Hippocampal formation (tissue), 2 donors: ENCODE measurements around the gene PLP2.
"Not testable (repeated sequence)": the region's sequence is repeated elsewhere in the genome, so short reads cannot be mapped to it uniquely, and the experiment has no call there.

Experiments used
- DNase-seq, 2 donors: peaks; one replicate each; lab custom pipeline; 2025; lab: John Stamatoyannopoulos, UW

PLP2 gene, protein sequence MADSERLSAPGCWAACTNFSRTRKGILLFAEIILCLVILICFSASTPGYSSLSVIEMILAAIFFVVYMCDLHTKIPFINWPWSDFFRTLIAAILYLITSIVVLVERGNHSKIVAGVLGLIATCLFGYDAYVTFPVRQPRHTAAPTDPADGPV

GRCh38 chrX:49171752-49172279 lies at the start of gene PLP2:
Gene PLP2 (plus strand): TSS chrX:49171898. CDS start chrX:49172001, 103 bp downstream.
- DNase-seq, result no peak

GRCh38 chrX:49122499-49122898 lies 49.2 kb upstream of the PLP2 start:
- DNase-seq, result no peak

GRCh38 chrX:49127742-49128258 lies 43.9 kb upstream of the PLP2 start:
- DNase-seq, result not testable (repeated sequence)

GRCh38 chrX:49129427-49129826 lies 42.3 kb upstream of the PLP2 start:
- DNase-seq, result no peak

GRCh38 chrX:49132275-49132674 lies 39.4 kb upstream of the PLP2 start:
- DNase-seq, result not testable (repeated sequence)

GRCh38 chrX:49133759-49134158 lies 37.9 kb upstream of the PLP2 start:
- DNase-seq, result no peak

- DNase-seq, result no peak
These were observed 34.2 kb upstream of the PLP2 start for GRCh38 chrX:49137492-49137891.

DNA sequence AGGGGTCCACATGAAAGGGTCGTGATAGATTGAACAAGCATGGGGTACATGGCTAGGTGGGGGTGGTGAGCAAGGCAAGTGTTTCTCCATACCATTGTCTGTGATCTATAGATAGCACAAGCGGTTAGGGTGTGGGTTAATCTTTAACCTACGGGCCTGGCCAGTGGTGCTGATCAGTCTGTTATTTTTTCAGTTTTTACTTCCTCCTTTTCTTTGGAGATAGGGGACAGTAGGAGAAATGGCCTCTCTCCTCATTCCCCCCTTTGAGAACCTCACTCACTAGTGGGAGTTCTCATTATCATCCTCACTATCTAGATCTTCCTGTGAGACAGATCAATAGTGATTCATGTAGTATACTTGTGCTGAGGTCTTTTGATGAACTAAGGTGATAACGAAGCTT lies 32.0 kb upstream of the PLP2 start:
- no peak for DNase-seq

DNA sequence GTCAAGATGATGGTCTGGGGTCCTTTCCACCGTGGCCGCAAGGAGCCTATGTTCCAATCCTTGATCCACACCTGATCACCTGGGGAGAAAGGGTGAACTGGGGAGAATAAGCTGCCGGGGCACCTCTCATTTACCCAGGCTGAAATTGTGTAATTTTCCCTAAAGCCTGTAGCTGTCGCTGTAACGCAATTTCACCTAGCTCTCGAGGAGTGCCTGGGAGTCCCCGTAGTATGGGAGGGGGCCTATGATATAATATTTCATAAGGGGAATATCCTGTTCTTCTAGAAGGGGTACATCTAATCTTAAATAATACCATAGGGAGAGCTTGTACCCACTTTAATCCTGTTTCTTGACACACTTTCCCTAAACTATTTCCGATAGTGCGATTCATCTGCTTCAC lies 29.4 kb upstream of the PLP2 start:
- DNase-seq, result not testable (repeated sequence)

GRCh38 chrX:49143154-49143553 lies 28.5 kb upstream of the PLP2 start:
- DNase-seq, result not testable (repeated sequence)

DNA sequence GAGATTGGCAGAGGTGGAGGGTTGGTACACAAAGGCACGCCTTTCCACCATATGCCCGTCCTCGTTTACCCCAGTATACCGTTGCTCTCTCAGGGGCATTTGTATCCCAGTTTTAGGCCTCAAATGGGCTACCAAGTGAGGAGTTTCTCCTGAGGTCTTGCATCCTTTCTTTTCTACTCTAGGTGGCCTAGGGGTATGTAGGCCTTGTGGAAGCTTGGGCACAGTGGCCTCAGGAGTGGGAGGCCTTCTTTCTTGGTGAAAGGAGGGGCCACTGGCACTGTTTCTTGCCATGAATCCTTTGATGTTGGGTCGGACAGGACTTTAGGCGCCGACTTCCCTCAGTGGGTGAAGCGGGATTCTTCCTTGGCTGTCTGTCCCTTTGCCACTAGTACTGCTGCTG lies 24.4 kb upstream of the PLP2 start:
- DNase-seq, result no peak

DNA sequence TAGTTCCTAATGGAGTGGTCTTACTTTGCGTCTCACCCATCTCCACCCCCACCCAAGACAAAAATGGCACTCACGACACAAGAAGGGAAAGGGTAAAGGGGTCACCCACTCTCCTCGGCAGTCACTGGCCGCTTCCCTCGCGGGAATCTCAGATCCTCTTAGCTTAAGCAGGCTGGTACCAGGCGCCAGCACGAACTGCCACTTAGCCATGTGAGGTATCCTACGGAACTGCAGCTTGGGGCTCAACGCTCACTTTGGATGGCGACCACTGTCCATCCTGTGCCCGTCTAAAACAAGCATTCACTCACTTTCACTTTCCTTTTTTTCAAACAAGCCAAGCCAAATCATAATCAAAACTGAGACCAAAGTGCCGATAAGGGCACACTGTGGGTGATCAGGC lies 23.8 kb upstream of the PLP2 start:
- no peak for DNase-seq

- DNase-seq, result not testable (repeated sequence)
These were observed 23.2 kb upstream of the PLP2 start for GRCh38 chrX:49148390-49149100.

DNA sequence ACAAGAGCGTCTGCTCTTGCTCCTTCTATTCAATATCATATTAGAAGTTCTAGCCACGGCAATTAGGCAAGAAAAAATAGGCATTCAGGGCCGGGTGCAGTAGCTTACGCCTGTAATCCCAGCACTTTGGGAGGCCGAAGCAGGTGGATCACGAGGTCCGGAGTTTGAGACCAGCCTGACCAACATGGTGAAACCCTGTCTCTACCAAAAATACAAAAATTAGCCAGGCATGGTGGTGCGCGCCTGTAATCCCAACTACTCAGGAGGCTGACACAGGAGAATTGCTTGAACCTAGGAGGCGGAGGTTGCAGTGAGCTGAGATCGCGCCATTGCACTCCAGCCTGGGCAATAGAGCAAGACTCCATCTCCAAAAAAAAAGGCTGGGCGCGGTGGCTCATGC lies 22.4 kb upstream of the PLP2 start:
- DNase-seq, result not testable (repeated sequence)

- DNase-seq, result no peak
These were observed 18.2 kb upstream of the PLP2 start for GRCh38 chrX:49153467-49153866.

- no peak for DNase-seq
These were observed 16.3 kb upstream of the PLP2 start for GRCh38 chrX:49155243-49155899.

DNA sequence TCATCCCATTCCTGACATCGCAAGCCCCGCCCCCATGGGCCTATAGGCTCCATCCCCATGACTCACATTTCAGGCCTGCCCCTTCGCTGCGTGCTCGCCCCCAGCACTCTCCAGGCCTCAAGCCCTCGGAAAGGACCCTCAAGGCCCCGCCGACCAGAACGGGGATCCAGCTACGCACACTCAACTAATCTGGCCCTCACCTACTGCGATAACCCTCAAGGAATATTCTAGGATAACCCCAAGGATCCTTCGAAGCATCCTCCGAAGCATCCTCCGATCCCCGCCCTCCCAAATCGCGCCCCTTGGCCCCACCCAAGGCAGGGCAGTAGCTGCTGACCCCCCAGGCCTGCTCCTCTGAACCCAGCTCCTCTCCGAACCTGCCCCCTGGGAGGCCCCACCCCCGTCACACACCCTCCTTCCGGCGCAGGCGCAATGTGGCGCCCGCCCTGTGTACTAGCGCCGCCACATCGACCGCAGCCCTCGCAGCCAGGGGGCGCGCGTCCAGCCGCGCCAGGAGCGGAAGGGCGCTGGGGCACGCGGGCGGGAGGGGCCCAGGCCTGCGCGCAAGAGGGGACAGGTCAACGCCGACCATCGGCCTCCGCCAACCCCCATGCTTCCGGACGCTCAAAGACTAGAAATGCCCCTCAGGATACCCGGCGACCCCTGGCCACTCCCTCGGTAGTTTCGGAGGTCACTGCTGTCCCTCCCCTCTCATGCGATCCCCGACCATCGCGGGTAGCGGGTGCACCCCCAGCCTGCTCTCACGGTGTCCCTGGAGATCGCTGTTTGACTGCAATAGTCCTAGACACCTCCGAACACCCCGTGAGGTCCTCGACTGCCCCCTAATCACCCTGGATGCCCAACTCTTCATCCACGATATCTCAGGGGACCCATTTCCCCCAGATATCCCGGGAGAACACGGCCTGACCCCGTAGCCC lies 15.5 kb upstream of the PLP2 start:
- DNase-seq, result peak; percentile 64 to 76

- no peak for DNase-seq
These were observed 14.5 kb upstream of the PLP2 start for GRCh38 chrX:49157194-49157593.

DNA sequence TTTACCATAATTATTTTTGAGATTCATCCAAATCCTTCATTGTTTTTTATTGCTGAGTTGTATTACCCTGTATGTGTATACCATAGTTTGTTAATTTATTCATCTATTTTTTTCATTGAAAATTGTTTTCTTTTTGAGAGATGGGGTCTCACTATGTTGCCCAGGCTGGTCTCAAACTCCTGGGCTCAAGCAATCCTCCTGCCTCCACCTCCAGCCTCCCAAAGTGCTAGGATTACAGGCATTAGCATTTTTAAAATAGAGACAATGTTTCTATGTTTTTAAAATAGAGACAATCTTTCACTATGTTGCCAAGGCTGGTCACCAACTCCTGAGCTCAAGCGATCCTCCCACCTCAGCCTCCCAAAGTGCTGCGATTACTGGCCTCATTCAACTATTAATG lies 10.8 kb upstream of the PLP2 start:
- DNase-seq, result no peak

DNA sequence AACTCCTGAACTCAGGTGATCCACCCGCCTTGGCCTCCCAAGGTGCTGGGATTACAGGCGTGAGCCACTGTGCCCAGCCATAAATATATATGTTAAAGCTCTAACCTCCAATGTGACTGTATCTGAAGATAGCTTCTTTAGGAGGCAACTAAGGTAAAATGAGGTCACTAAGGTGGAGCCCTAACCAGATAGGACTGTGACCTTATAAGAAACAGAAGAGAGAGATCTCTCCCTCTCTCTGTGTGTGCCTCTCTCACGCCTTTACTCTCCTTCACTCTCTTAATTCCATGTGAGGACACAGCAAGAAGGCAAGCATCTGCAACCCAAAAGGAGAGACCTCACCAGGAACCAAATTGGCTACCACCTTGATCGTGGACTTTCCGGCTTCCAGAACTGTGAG lies 10.1 kb upstream of the PLP2 start:
- DNase-seq, result no peak

- DNase-seq, result no peak
These were observed 9.1 kb upstream of the PLP2 start, which contains the start of gene MAGIX for GRCh38 chrX:49162620-49163019. Gene MAGIX (plus strand): TSS chrX:49162758. CDS start chrX:49162890, 132 bp downstream.
